GM13976 (cell line): ENCODE data around the gene TGM4.
A peak's percentile ranks its signal among the peaks of the same experiment; 100 is the strongest.

Source experiments
- DNase-seq: peaks from one replicate; pipeline ENCODE4 v3.0.0; 2012; ENCODE audit warnings: low spot score
- in situ Hi-C: fragments of 300-500 bp; cut with MboI; formaldehyde crosslinking; loops from one replicate; pipeline ENCODE4 v1.12.0; 2022; ENCODE audit warnings: low sequenced_read_pairs, mixed read lengths, inconsistent platforms; ENCODE audit not compliant: unreplicated experiment
- TF ChIP-seq, protein P1 (sequence below): IDR thresholded peaks from 2 replicates; pipeline ENCODE4 v1.5.1; 2012; ENCODE audit warnings: borderline replicate concordance, mild to moderate bottlenecking; ENCODE audit not compliant: insufficient read depth; ENCODE audit errors: extremely low read depth, missing control alignments, control extremely low read depth

TGM4 gene

DNA sequence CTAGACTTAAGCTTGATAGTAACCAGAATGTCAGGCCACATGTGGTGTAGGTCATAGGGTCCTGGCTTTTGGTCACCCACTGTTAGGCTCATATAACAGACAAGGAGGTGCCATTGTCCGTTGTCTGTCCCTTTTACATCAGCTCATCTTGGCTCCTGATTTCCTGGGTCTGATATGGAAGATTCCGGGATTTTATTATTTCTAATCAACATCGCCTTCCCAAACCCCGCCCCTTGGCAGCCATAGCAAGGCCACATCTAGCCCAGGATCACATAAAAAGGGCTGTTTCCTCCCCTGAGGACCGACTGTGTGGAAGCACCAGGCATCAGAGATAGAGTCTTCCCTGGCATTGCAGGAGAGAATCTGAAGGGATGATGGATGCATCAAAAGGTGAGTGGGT is at the start of gene TGM4:
Gene TGM4, plus strand, starts transcription at position 301 of the 400 bp plus-strand sequence. Its CDS starts 71 bp downstream, at position 372.
- no peak for DNase-seq
- in situ Hi-C loops = no loop called here
- TF ChIP-seq, protein P1, sequence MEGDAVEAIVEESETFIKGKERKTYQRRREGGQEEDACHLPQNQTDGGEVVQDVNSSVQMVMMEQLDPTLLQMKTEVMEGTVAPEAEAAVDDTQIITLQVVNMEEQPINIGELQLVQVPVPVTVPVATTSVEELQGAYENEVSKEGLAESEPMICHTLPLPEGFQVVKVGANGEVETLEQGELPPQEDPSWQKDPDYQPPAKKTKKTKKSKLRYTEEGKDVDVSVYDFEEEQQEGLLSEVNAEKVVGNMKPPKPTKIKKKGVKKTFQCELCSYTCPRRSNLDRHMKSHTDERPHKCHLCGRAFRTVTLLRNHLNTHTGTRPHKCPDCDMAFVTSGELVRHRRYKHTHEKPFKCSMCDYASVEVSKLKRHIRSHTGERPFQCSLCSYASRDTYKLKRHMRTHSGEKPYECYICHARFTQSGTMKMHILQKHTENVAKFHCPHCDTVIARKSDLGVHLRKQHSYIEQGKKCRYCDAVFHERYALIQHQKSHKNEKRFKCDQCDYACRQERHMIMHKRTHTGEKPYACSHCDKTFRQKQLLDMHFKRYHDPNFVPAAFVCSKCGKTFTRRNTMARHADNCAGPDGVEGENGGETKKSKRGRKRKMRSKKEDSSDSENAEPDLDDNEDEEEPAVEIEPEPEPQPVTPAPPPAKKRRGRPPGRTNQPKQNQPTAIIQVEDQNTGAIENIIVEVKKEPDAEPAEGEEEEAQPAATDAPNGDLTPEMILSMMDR = no peak

DNA sequence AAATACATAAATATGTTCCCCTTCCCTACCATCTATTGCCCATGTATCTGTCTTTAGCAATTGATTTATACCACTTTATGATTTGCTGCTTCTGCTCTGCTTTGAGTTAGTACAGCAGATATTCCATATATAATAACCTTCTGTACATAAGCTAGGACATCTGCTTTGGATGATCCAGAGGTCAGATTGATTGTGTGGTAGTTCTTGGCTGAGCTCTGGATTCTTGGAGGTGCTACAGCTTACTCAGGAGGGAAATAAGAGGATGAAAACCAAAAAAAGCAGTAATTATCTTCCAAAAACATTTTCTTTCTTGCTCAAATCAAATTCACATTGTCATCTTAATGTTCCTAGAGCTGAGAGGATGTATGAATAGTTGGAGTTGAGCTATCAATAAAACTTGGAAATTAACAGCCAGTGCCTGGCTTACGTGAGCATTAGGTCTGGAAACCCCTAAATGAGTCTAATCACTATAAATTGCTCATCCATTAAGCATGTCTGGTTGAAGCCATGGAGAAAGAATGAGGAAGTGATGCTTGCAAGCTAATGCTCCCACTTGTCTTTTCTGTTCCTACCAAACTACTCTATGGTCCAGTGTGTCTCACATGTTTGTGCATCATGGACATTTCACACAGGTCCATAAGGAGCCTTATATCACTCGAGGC is 49.0 kb upstream of the TGM4 start:
- TF ChIP-seq, protein P1 = no peak
- peak; percentile 43 for DNase-seq

GRCh38 chr3:44827196-44827595 is 47.2 kb upstream of the TGM4 start:
- TF ChIP-seq, protein P1 = no peak
- in situ Hi-C loops = no loop called here
- no peak for DNase-seq

More for the DNA sequence above, 49.0 kb upstream of the TGM4 start:
- in situ Hi-C loops = no loop called here

DNA sequence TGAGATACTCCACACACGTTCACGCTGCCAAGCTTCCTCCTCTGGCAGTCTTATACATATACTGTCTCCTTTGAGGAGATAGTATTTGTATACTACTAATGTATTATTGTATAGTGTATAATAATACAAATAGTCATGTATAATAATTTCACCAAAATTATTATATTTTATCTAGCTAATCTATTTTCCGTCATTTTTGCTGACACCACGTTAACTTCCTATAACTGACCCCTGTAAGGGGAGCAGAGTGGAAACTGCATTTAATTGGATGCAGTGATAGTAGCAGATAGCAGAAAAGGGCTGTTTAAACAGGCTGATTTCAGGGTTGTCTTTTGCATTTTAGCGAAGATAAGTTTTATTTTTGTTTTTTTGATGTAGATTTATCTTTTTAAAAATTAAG is 43.2 kb upstream of the TGM4 start:
- no peak for DNase-seq
- in situ Hi-C loops = no loop called here
- TF ChIP-seq, protein P1 = no peak

GRCh38 chr3:44832032-44832431 is 42.4 kb upstream of the TGM4 start:
- in situ Hi-C loops = no loop called here
- TF ChIP-seq, protein P1 = no peak
- no peak for DNase-seq

DNA sequence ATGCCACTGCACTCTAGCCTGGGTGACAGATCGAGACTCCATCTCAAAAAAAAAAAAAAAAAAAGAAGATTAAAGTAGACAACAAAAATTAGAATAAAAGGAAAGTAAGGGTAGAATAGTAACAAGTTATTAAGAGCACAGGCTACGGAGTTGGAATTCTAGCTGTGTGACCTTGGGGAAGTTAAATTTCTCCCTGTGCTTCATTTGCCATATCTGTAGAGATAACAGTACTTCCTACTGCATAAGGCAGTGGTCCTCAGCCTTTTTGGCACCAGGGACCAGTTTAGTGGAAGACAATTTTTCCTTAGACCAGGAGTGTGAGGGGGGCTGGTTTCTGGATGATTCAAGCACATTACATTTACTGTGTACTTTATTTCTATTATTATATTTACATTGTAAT is 41.4 kb upstream of the TGM4 start:
- TF ChIP-seq, protein P1 = no peak
- in situ Hi-C loops = no loop called here
- no peak for DNase-seq
